ENCODE measurements around the gene MAP3K21.

Gene MAP3K21

GRCh38 chr1:233327651-233328141, at the start of gene MAP3K21:
Gene MAP3K21 (plus strand): TSS chr1:233327724. CDS start chr1:233328029, 305 bp downstream.
- no peak for DNase-seq

- DNase-seq, result no peak
Observed at GRCh38 chr1:233278631-233279030, 48.9 kb upstream of the MAP3K21 start.

GRCh38 chr1:233279971-233280370, 47.6 kb upstream of the MAP3K21 start:
- DNase-seq, result no peak

- peak; percentile 65 for DNase-seq
Observed at GRCh38 chr1:233281711-233282581, 45.6 kb upstream of the MAP3K21 start.

- DNase-seq, result no peak
Observed at GRCh38 chr1:233282582-233282886, 45.0 kb upstream of the MAP3K21 start.

GRCh38 chr1:233289676-233290075, 37.8 kb upstream of the MAP3K21 start:
- DNase-seq, result peak; percentile 18

- no peak for DNase-seq
Observed at GRCh38 chr1:233290396-233291034, 37.0 kb upstream of the MAP3K21 start.

GRCh38 chr1:233293556-233294446, 33.7 kb upstream of the MAP3K21 start:
- no peak for DNase-seq

- peak; percentile 35 for DNase-seq
Observed at GRCh38 chr1:233294913-233295236, 32.6 kb upstream of the MAP3K21 start.

GRCh38 chr1:233295237-233295974, 32.1 kb upstream of the MAP3K21 start, which contains the start of gene PCNX2:
Gene PCNX2 (minus strand): TSS chr1:233295725. CDS start chr1:233295478, 247 bp downstream.
- peak; percentile 84 for DNase-seq

- DNase-seq, result no peak
Observed at GRCh38 chr1:233295975-233296322, 31.6 kb upstream of the MAP3K21 start.

GRCh38 chr1:233299450-233299849, 28.1 kb upstream of the MAP3K21 start:
- peak; percentile 15 for DNase-seq

- DNase-seq, result no peak
Observed at GRCh38 chr1:233300326-233300725, 27.2 kb upstream of the MAP3K21 start.

GRCh38 chr1:233304489-233305102, 22.9 kb upstream of the MAP3K21 start:
- peak; percentile 62 for DNase-seq

GRCh38 chr1:233313434-233314155, 13.9 kb upstream of the MAP3K21 start:
- DNase-seq, result no peak

GRCh38 chr1:233315718-233316301, 11.7 kb upstream of the MAP3K21 start:
- no peak for DNase-seq

GRCh38 chr1:233316473-233316872, 11.1 kb upstream of the MAP3K21 start:
- DNase-seq, result no peak

- DNase-seq, result peak; percentile 30
Observed at GRCh38 chr1:233319272-233319671, 8.3 kb upstream of the MAP3K21 start.

GRCh38 chr1:233320023-233320422, 7.5 kb upstream of the MAP3K21 start:
- DNase-seq, result no peak

- no peak for DNase-seq
Observed at GRCh38 chr1:233323718-233324117, 3.8 kb upstream of the MAP3K21 start.

- no peak for DNase-seq
Observed at GRCh38 chr1:233326319-233326718, 1.2 kb upstream of the MAP3K21 start.

Data from RPMI8226 (cell line).